A549 (cell line): ENCODE results near the gene CFAP99. TPM values are rescaled to one million over a fixed set of nuclear protein-coding genes. Genes with fewer than 3 reads are reported as not detected.

Source experiments
- ATAC-seq, 2 experiments: fragments of 200-7000 bp in 1 of 2; fragments of >200 bp in 1 of 2; cut with Nextera tagmentation in 1 of 2; cut with Tn5 transposase in 1 of 2; 3 replicates each; pipeline versions ENCODE4 v1.8.0 to v1.9.1; 2018 to 2020; ENCODE audit warnings: mild to moderate bottlenecking in 1 of 2, moderate library complexity in 1 of 2
- CTCF ChIA-PET: fragments of 300-600 bp; sonication (Branson Sonifier 250); formaldehyde crosslinking; extraction: SDS; loops from one replicate; lab custom pipeline; 2021; ENCODE audit warnings: antibody characterized with exemption, inconsistent platforms; lab: Yijun Ruan, JAX
- POLR2A ChIA-PET: fragments of 350-600 bp; formaldehyde crosslinking; extraction: SDS; loops from one replicate; lab custom pipeline; 2021; ENCODE audit warnings: antibody characterized with exemption, inconsistent platforms; lab: Yijun Ruan, JAX
- DNase-seq, 2 experiments: peaks; one replicate each; pipeline versions ENCODE4 v3.0.0 to v3.0.0-alpha.2; 2011 to 2016; ENCODE audit warnings: low read depth in 1 of 2, low spot score in 1 of 2
- FAIRE-seq: peaks from 2 replicates; lab custom pipeline; 2011; peaks lifted over from hg19 to GRCh38; lab: Jason Lieb, UNC
- H3K27ac ChIP-seq, 2 experiments: fragments of >200 bp; sonication (Bioruptor Twin); formaldehyde crosslinking; 3 replicates each; pipeline ENCODE4 v1.5.1; 2016 to 2017
- H3K4me1 ChIP-seq: fragments of >200 bp; sonication (Bioruptor Twin); formaldehyde crosslinking; 3 replicates; pipeline ENCODE4 v1.6.1; 2016
- H3K4me2 ChIP-seq: fragments of >200 bp; sonication (Bioruptor Twin); formaldehyde crosslinking; 3 replicates; pipeline ENCODE4 v1.6.1; 2016
- H3K4me3 ChIP-seq: fragments of >200 bp; sonication (Bioruptor Twin); formaldehyde crosslinking; 3 replicates; pipeline ENCODE4 v1.5.1; 2016
- H3K9me3 ChIP-seq: fragments of >200 bp; sonication (Bioruptor Twin); formaldehyde crosslinking; 3 replicates; pipeline ENCODE4 v1.6.1; 2016
- ESRRA ChIP-seq: fragments of 150-350 bp; IDR thresholded peaks from 2 replicates; pipeline ENCODE4 v1.6.1; 2014; ENCODE audit warnings: mild to moderate bottlenecking, low read length, borderline replicate concordance
- FOSB ChIP-seq: fragments of 250-450 bp; sonication (Bioruptor Pico); IDR thresholded peaks from 2 replicates; pipeline ENCODE4 v1.5.0; 2020; ENCODE audit warnings: mild to moderate bottlenecking, moderate library complexity
- GATA3 ChIP-seq: IDR thresholded peaks from 2 replicates; pipeline ENCODE4 v1.6.1; 2012; ENCODE audit warnings: borderline replicate concordance
- JUNB ChIP-seq: fragments of >200 bp; sonication (Bioruptor Twin); formaldehyde crosslinking; IDR thresholded peaks from 2 replicates; pipeline ENCODE4 v1.6.1; 2016
- PHF8 ChIP-seq: fragments of 200-600 bp; sonication (generic); IDR thresholded peaks from 2 replicates; pipeline ENCODE4 v1.6.1; 2016; ENCODE audit warnings: low read depth, mild to moderate bottlenecking, antibody characterized with exemption, moderate library complexity, borderline replicate concordance
- POLR2A ChIP-seq: IDR thresholded peaks from 2 replicates; pipeline ENCODE4 v1.6.1; 2012; ENCODE audit warnings: mild to moderate bottlenecking, low read length
- POLR2AphosphoS2 ChIP-seq: conservative IDR thresholded peaks from 2 replicates; pipeline ENCODE4 v1.6.1; 2012; ENCODE audit warnings: low read length, improper control_type of control experiment, inconsistent platforms
- RFX5 ChIP-seq: fragments of 450-650 bp; IDR thresholded peaks from 2 replicates; pipeline ENCODE4 v1.7.1; 2014; ENCODE audit warnings: antibody characterized with exemption, mild to moderate bottlenecking, moderate library complexity
- TFCP2L1 ChIP-seq: fragments of 250-450 bp; sonication (Bioruptor Pico); IDR thresholded peaks from 2 replicates; pipeline ENCODE4 v1.5.0; 2021; ENCODE audit warnings: mild to moderate bottlenecking
- ZC3H11A ChIP-seq: fragments of 450-650 bp; IDR thresholded peaks from 2 replicates; pipeline ENCODE4 v1.6.1; 2014; ENCODE audit warnings: antibody characterized with exemption, mild to moderate bottlenecking
- ZNF302 ChIP-seq: fragments of 250-450 bp; sonication (Bioruptor Pico); IDR thresholded peaks from 2 replicates; pipeline ENCODE4 v1.9.0; 2021; ENCODE audit warnings: inconsistent platforms, mild to moderate bottlenecking, moderate library complexity
- ZSCAN20 ChIP-seq: fragments of 250-450 bp; sonication (Bioruptor Pico); IDR thresholded peaks from 2 replicates; pipeline ENCODE4 v1.8.0; 2022; ENCODE audit warnings: mild to moderate bottlenecking, moderate library complexity
- WGBS: methylation state at CpG from one replicate; pipeline ENCODE4 v1.1.6; 2017; ENCODE audit errors: missing lambda C conversion rate; 5-methylcytosine and 5-hydroxymethylcytosine counted together
- polyA plus RNA-seq, 4 experiments: library from polyadenylated mRNA; depleted of rRNA in 3 of 4; stranded (reverse); fragments of >200 nt; fragmentation: RNase III in 1 of 4; extraction: RNeasy Plus Mini Kit Qiagen cat#74134 plus additional on column Dnase treatment in 1 of 4; gene quantifications; 2 replicates in 3 of 4; 3 replicates in 1 of 4; pipeline ENCODE4 v1.2.3, GENCODE V29; 2011 to 2017
- TF ChIP-seq, protein P1 (sequence below): fragments of 200-600 bp; sonication (generic); IDR thresholded peaks from 2 replicates; pipeline ENCODE4 v1.6.1; 2016; ENCODE audit warnings: antibody characterized with exemption, mild to moderate bottlenecking, moderate library complexity

Gene CFAP99
- polyA plus RNA-seq, 2 of the 4 experiments (the other 2 are of a cell fraction): 0.09 TPM; not detected in 1

DNA sequence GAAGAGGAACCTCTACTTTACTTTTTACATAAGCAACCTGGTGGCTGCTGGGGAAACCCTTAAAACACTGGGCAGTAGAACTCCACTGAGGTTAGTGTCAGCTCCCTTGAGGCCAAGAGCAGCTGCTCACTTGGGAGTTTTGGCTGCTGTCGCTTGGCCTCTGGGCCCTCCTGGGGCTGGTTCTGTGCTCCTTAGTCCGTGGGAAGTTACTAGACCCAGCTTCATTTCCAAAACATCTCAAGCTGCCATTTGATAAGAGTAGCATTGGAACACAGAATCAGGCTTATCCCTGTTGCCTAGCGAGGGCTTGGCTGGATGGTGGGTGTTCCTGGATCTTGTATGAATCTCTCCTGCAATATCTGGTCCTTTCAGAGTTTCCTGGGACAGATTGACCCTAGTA, 76.2 kb downstream of the CFAP99 start:
- DNase-seq (no peak), ATAC-seq (no peak), FAIRE-seq (no peak)
- Histone ChIP-seq H3K27ac (no peak overlapping the region), H3K4me1 (peaks cover 8% of the 10 kb centered on the region; the same call in 2 of the 3 replicates), H3K4me2 (no peak overlapping the region), H3K9me3 (no peaks in the 10 kb centered on the region), H3K4me3 (no peak overlapping the region)
- TF ChIP-seq POLR2A: no peak
- POLR2A ChIA-PET: no interaction called here
- 87% methylated on average over 3 of the region's 3 CpGs for WGBS
- CTCF ChIA-PET: interaction anchor here (1.3 to 1.8 kb wide), 2 partner anchors 27 to 275 kb away, joined by 3 to 6 read pairs; no protein-coding TSS in a partner anchor

DNA sequence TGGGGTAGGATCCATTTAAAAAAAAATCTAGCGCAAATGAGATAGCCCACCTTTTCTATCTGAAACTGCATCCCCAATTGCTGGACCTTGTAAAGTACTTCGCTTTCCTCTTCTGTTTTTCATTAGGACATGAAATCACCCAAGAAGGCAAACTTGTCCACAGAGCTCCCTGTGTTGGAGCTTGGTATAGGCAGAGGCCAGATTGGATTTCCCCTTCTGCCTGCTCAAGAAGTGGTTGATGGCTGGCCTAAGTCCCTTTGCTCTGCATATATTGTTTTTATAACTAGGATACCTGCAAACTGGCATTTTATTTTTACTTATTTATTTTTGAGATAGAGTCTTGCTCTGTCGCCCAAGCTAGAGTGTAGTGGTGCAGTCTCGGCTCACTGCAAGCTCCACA, 78.6 kb downstream of the CFAP99 start:
- FAIRE-seq: no peak

DNA sequence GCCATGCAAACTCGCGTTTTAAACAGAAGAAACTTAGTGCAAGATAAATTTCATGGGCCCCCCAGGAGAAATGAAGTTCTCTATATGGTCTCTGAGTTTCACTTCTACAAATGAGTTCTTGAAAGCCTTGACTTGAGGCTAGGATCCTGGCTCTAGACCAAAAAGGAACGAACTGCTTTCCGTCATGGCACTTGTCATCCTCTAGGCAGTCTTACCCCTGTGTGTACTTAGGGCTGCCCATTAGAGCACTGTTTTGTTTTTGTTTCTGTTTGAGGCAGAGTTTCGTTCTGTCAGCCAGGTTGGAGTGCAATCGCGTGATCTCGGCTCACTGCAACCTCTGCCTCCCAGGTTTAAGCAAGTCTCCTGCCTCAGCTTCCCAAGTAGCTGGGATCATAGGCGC, 79.2 kb downstream of the CFAP99 start:
- DNase-seq: no peak

More for the DNA sequence above, 78.6 kb downstream of the CFAP99 start:
- no peak overlapping the region for H3K27ac ChIP-seq
- ChIA-PET CTCF (no interaction called here), POLR2A (interaction anchor here (0.6 kb wide), 1 partner anchor 35 kb away, joined by 3 read pairs; no protein-coding TSS in a partner anchor)
- no peak for TF ChIP-seq ZC3H11A
- no peak for TF ChIP-seq PHF8
- no peak for TF ChIP-seq TFCP2L1 (CRISPR knock-in tag)
- no peak for TF ChIP-seq RFX5
- no peak for TF ChIP-seq ESRRA
- TF ChIP-seq, protein P1, sequence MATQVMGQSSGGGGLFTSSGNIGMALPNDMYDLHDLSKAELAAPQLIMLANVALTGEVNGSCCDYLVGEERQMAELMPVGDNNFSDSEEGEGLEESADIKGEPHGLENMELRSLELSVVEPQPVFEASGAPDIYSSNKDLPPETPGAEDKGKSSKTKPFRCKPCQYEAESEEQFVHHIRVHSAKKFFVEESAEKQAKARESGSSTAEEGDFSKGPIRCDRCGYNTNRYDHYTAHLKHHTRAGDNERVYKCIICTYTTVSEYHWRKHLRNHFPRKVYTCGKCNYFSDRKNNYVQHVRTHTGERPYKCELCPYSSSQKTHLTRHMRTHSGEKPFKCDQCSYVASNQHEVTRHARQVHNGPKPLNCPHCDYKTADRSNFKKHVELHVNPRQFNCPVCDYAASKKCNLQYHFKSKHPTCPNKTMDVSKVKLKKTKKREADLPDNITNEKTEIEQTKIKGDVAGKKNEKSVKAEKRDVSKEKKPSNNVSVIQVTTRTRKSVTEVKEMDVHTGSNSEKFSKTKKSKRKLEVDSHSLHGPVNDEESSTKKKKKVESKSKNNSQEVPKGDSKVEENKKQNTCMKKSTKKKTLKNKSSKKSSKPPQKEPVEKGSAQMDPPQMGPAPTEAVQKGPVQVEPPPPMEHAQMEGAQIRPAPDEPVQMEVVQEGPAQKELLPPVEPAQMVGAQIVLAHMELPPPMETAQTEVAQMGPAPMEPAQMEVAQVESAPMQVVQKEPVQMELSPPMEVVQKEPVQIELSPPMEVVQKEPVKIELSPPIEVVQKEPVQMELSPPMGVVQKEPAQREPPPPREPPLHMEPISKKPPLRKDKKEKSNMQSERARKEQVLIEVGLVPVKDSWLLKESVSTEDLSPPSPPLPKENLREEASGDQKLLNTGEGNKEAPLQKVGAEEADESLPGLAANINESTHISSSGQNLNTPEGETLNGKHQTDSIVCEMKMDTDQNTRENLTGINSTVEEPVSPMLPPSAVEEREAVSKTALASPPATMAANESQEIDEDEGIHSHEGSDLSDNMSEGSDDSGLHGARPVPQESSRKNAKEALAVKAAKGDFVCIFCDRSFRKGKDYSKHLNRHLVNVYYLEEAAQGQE: no peak
- TF ChIP-seq ZNF302 (CRISPR knock-in tag): no peak
- TF ChIP-seq JUNB: no peak
- no peak for TF ChIP-seq POLR2AphosphoS2
- no peaks in the 10 kb centered on the region for H3K4me1 ChIP-seq
- 98% methylated on average over 4 of the region's 4 CpGs for WGBS
- H3K4me3 ChIP-seq: no peak overlapping the region
- no peaks in the 10 kb centered on the region for H3K9me3 ChIP-seq
- no peak overlapping the region for H3K4me2 ChIP-seq
- no peak for DNase-seq
- no peak for ATAC-seq

DNA sequence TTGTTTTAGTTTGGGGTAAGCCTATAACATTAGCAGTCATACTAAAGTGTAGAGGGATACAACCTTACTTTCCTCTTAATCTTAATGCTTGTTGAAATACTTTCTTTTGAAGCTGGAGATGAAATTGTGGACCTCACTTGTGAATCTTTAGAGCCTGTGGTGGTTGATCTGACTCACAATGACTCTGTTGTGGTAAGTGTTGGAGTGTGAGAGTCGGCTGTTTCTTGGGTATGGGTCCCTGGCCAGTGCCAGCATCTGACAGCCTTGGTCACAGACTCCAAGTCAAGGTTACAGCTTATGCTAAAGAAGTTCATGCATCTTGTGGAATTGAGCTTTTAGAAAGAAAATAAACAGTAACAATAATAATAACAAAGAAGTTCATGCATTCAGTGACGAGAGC, 81.8 kb downstream of the CFAP99 start:
- Histone ChIP-seq H3K4me2 (no peak overlapping the region), H3K9me3 (no peaks in the 10 kb centered on the region), H3K27ac (no peak overlapping the region), H3K4me3 (no peak overlapping the region), H3K4me1 (no peaks in the 10 kb centered on the region)
- ChIA-PET CTCF (no interaction called here), POLR2A (no interaction called here)
- DNase-seq: no peak
- WGBS: 92% methylated on average over 2 of the region's 2 CpGs
- TF ChIP-seq PHF8: no peak
- TF ChIP-seq GATA3: no peak
- no peak for FAIRE-seq
- no peak for ATAC-seq

More for the DNA sequence above, 79.2 kb downstream of the CFAP99 start:
- no peak overlapping the region for H3K27ac ChIP-seq
- WGBS: 91% methylated on average over 9 of the region's 9 CpGs
- ATAC-seq (no peak), FAIRE-seq (no peak)
- TF ChIP-seq FOSB (CRISPR knock-in tag) (no peak), ZSCAN20 (CRISPR knock-in tag) (no peak), JUNB (no peak), POLR2A (no peak)
- ChIA-PET CTCF (no interaction called here), POLR2A (no interaction called here)
- H3K4me3 ChIP-seq: no peak overlapping the region
- no peaks in the 10 kb centered on the region for H3K4me1 ChIP-seq
- no peaks in the 10 kb centered on the region for H3K9me3 ChIP-seq
- no peak overlapping the region for H3K4me2 ChIP-seq
